Uterus (tissue), 2 donors: Measurements from ENCODE around the gene COL23A1.

Source experiments
- POLR2A ChIP-seq, 2 donors: fragments of 450-650 bp; IDR thresholded peaks; one replicate each; pipeline ENCODE4 v1.6.1; 2016; ENCODE audit warnings: antibody characterized with exemption in 2 of 2, mild to moderate bottlenecking in 1 of 2, moderate library complexity in 1 of 2
- TF ChIP-seq, protein P1 (sequence below), 4 experiments: fragments of 200-600 bp in 2 of 4; fragments of 450-650 bp in 2 of 4; sonication (generic) in 2 of 4; IDR thresholded peaks; one replicate each; pipeline ENCODE4 v1.5.1; 2016 to 2019; ENCODE audit warnings: antibody characterized with exemption in 4 of 4, mild to moderate bottlenecking in 2 of 4, moderate library complexity in 1 of 4

DNA sequence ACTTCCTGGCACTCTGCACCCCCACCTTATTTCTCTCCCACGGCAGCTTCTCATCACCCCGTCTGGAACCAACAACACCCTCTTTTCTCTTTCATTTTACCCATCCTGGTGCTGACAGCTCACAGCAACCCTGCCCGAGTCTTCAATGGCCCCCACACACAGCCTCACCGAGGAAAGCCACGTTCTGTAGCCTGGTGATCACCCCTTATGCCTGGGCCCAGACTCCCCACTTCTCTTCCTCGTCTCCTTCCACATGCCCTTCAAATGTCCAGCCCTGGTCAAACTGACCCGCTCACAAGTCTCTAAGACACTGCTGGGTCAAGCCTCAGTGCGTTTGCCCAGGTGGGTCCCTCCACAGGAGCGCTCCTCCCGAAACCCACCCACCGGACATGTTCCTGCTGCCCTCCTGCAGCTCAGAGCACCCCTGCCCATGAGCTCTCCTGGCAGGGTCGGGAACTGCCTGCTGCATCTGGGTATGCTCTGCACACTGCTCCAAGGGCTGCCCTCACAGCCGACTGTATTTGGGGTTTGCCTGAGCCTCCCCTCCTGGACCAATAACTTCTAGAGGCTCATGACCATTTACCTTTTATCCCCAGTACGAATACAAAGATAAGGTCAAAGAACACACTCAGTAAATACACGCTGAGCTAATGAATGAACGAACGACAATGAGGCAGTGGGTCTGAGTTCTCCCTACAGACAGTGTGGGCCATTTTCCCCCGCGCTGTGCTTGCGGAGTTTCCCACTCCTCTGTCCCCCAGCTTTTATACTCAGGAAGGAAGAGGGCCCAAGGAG, 202.9 kb downstream of the COL23A1 start:
- TF ChIP-seq, protein P1, sequence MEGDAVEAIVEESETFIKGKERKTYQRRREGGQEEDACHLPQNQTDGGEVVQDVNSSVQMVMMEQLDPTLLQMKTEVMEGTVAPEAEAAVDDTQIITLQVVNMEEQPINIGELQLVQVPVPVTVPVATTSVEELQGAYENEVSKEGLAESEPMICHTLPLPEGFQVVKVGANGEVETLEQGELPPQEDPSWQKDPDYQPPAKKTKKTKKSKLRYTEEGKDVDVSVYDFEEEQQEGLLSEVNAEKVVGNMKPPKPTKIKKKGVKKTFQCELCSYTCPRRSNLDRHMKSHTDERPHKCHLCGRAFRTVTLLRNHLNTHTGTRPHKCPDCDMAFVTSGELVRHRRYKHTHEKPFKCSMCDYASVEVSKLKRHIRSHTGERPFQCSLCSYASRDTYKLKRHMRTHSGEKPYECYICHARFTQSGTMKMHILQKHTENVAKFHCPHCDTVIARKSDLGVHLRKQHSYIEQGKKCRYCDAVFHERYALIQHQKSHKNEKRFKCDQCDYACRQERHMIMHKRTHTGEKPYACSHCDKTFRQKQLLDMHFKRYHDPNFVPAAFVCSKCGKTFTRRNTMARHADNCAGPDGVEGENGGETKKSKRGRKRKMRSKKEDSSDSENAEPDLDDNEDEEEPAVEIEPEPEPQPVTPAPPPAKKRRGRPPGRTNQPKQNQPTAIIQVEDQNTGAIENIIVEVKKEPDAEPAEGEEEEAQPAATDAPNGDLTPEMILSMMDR (IDR thresholded peaks at IDR 0.05): no peak
- no peak for TF ChIP-seq POLR2A (IDR thresholded peaks at IDR 0.05)
